GM12864 (cell line): ENCODE data around the gene MYH7B.

Experiments used
- DNase-seq: peaks from one replicate; pipeline ENCODE4 v3.0.0-alpha.2; 2011; ENCODE audit warnings: low read depth
- H3K4me3 ChIP-seq: 2 replicates; pipeline ENCODE4 v1.5.1; 2011; ENCODE audit warnings: mild to moderate bottlenecking, low read depth, low read length, control low read depth
- CTCF ChIP-seq: IDR thresholded peaks from 2 replicates; pipeline ENCODE4 v1.5.1; 2011; ENCODE audit warnings: low read depth, mild to moderate bottlenecking, moderate library complexity, low read length, control low read depth, inconsistent platforms; ENCODE audit errors: missing control alignments

MYH7B gene

GRCh38 chr20:34976286-34976685 is 20.6 kb downstream of the MYH7B start:
- no peak for TF ChIP-seq CTCF

GRCh38 chr20:34977365-34978091 is 21.9 kb downstream of the MYH7B start:
- no peak overlapping the region for H3K4me3 ChIP-seq
- DNase-seq, result no peak
- TF ChIP-seq CTCF, result no peak

More at GRCh38 chr20:34976286-34976685, 20.6 kb downstream of the MYH7B start:
- no peak overlapping the region for H3K4me3 ChIP-seq
- DNase-seq, result no peak

- TF ChIP-seq CTCF, result no peak
- DNase-seq, result no peak
- no peak overlapping the region for H3K4me3 ChIP-seq
Observed at GRCh38 chr20:34978092-34978744, 22.6 kb downstream of the MYH7B start.

GRCh38 chr20:34979366-34980153 is 23.9 kb downstream of the MYH7B start:
- DNase-seq, result no peak
- H3K4me3 ChIP-seq, result no peak overlapping the region
- no peak for TF ChIP-seq CTCF

GRCh38 chr20:34980543-34981233 is 25.0 kb downstream of the MYH7B start:
- H3K4me3 ChIP-seq, result no peak overlapping the region
- TF ChIP-seq CTCF, result no peak
- DNase-seq, result no peak

- no peak overlapping the region for H3K4me3 ChIP-seq
- TF ChIP-seq CTCF, result no peak
Observed at GRCh38 chr20:34982270-34983088, 26.8 kb downstream of the MYH7B start.

More at GRCh38 chr20:34982270-34983088, 26.8 kb downstream of the MYH7B start:
- no peak for DNase-seq
